Hematopoietic multipotent progenitor cell treated with erythropoietin and hydrocortisone succinate and interleukin-3 and kit ligand, for 4 days (in vitro differentiated cells): ENCODE data around the gene TMEM114.

ENCODE experiments used
- DNase-seq: peaks from one replicate; pipeline ENCODE4 v3.0.0-alpha.2; 2015

TMEM114 gene

GRCh38 chr16:8547762-8548161, 42.5 kb downstream of the TMEM114 start:
- DNase-seq: no peak

GRCh38 chr16:8544406-8544805, 45.9 kb downstream of the TMEM114 start:
- no peak for DNase-seq

GRCh38 chr16:8543258-8543657, 47.1 kb downstream of the TMEM114 start:
- DNase-seq: no peak

- DNase-seq: no peak
Measured at GRCh38 chr16:8542393-8542792, 47.9 kb downstream of the TMEM114 start.

GRCh38 chr16:8541868-8542267, 48.4 kb downstream of the TMEM114 start:
- no peak for DNase-seq

- no peak for DNase-seq
Measured at GRCh38 chr16:8537691-8538342, 52.5 kb downstream of the TMEM114 start.

- DNase-seq: no peak
Measured at GRCh38 chr16:8533509-8533908, 56.8 kb downstream of the TMEM114 start.

GRCh38 chr16:8530752-8531384, 59.4 kb downstream of the TMEM114 start:
- DNase-seq: no peak

GRCh38 chr16:8528471-8528870, 61.8 kb downstream of the TMEM114 start:
- DNase-seq: no peak

GRCh38 chr16:8523932-8524331, 66.4 kb downstream of the TMEM114 start:
- no peak for DNase-seq

- DNase-seq: no peak
Measured at GRCh38 chr16:8522757-8523156, 67.6 kb downstream of the TMEM114 start.

- DNase-seq: no peak
Measured at GRCh38 chr16:8519643-8520042, 70.7 kb downstream of the TMEM114 start.
